HCT116 (cell line): ENCODE results near the gene PPM1D. TPM values are rescaled to one million over a fixed set of nuclear protein-coding genes. Genes with fewer than 3 reads are reported as not detected.
"Not testable (repeated sequence)": the region's sequence is repeated elsewhere in the genome, so short reads cannot be mapped to it uniquely, and the experiment has no call there.

ENCODE experiments used
- ATAC-seq: fragments of 200-7000 bp; cut with Tn5 transposase; 2 replicates; pipeline ENCODE4 v1.9.1; 2020; ENCODE audit warnings: mild to moderate bottlenecking, moderate library complexity
- BruUV-seq: library from RNA; stranded (reverse); fragments of 400-500 nt; replicated peaks from 2 replicates; lab custom pipeline; 2021; lab: Mats Ljungman, UMichigan
- CTCF ChIA-PET: fragments of 300-600 bp; sonication (Branson Sonifier 250); formaldehyde crosslinking; loops from one replicate; lab custom pipeline; 2021; ENCODE audit warnings: antibody characterized with exemption; lab: Charles Lee
- POLR2A ChIA-PET: fragments of 300-600, 350-600 bp; sonication (Branson Sonifier 250); formaldehyde crosslinking; loops from one replicate; lab custom pipeline; 2021; ENCODE audit warnings: antibody characterized with exemption; lab: Charles Lee
- RAD21 ChIA-PET, 2 experiments: fragments of 300-600 bp; sonication (Branson Sonifier 250); formaldehyde crosslinking; loops; one replicate each; lab custom pipeline; 2023; ENCODE audit warnings: low total read pairs in 2 of 2; ENCODE audit not compliant: uncharacterized antibody in 2 of 2, unreplicated experiment in 2 of 2, low non-redundant PET in 1 of 2; lab: Charles Lee
- DNase-seq: peaks from one replicate; pipeline ENCODE4 v3.0.0-alpha.2; 2010; ENCODE audit warnings: low read depth, low spot score
- H2AFZ ChIP-seq: fragments of 200-600 bp; shearing (Covaris generic), sonication (generic); 2 replicates; pipeline ENCODE4 v1.6.1; 2017; ENCODE audit warnings: low read depth, mixed run types, mixed read lengths, antibody characterized with exemption, low read length; ENCODE audit not compliant: poor library complexity, severe bottlenecking
- H3K27ac ChIP-seq: 2 replicates; pipeline ENCODE4 v1.5.1; 2012; ENCODE audit warnings: low read depth, low read length
- H3K27me3 ChIP-seq: fragments of 200-600 bp; sonication (generic); 2 replicates; pipeline ENCODE4 v1.6.1; 2016; ENCODE audit warnings: mixed run types, low read length, mixed read lengths; ENCODE audit not compliant: insufficient read depth
- H3K36me3 ChIP-seq, 2 experiments: fragments of 200-500 bp in 1 of 2; fragments of 200-600 bp in 1 of 2; sonication (Bioruptor generic) in 1 of 2; sonication (generic) in 1 of 2; 2 replicates each; pipeline versions ENCODE4 v1.5.1 to v1.6.1; 2014 to 2016; ENCODE audit warnings: low read length in 2 of 2, inconsistent platforms in 1 of 2, mixed read lengths in 1 of 2, mixed run types in 1 of 2; ENCODE audit not compliant: insufficient read depth in 2 of 2, control insufficient read depth in 1 of 2
- H3K4me1 ChIP-seq, 2 experiments: fragments of 200-600 bp in 1 of 2; sonication (generic) in 1 of 2; 2 replicates each; pipeline versions ENCODE4 v1.5.1 to v1.6.1; 2012 to 2017; ENCODE audit warnings: low read length in 2 of 2, inconsistent platforms in 1 of 2, mild to moderate bottlenecking in 1 of 2, mixed read lengths in 1 of 2, mixed run types in 1 of 2, moderate library complexity in 1 of 2; ENCODE audit not compliant: insufficient read depth in 2 of 2, control insufficient read depth in 1 of 2
- H3K4me2 ChIP-seq: fragments of 200-600 bp; sonication (generic); 2 replicates; pipeline ENCODE4 v1.6.1; 2017; ENCODE audit warnings: mixed run types, low read length, mixed read lengths
- H3K4me3 ChIP-seq, 2 experiments: fragments of 200-600 bp in 1 of 2; sonication (generic) in 1 of 2; replicated peaks in 1 of 2; 2 replicates each; pipeline ENCODE4 v1.5.1; 2011 to 2016; ENCODE audit warnings: low read length in 2 of 2, control low read depth in 1 of 2, low read depth in 1 of 2, mild to moderate bottlenecking in 1 of 2, mixed read lengths in 1 of 2, mixed run types in 1 of 2
- H3K79me2 ChIP-seq: fragments of 200-600 bp; sonication (generic); 2 replicates; pipeline ENCODE4 v1.6.1; 2017; ENCODE audit warnings: mild to moderate bottlenecking, mixed run types, low read length, moderate library complexity, mixed read lengths; ENCODE audit not compliant: insufficient read depth
- H3K9ac ChIP-seq: fragments of 200-600 bp; sonication (generic); 2 replicates; pipeline ENCODE4 v1.6.1; 2016; ENCODE audit warnings: low read length, mixed read lengths
- H3K9me2 ChIP-seq: fragments of 200-600 bp; sonication (generic), shearing (Covaris generic); 2 replicates; pipeline ENCODE4 v1.6.1; 2017; ENCODE audit warnings: mixed run types, mild to moderate bottlenecking, moderate library complexity; ENCODE audit not compliant: insufficient read depth
- H3K9me3 ChIP-seq, 2 experiments: fragments of 200-500 bp in 1 of 2; fragments of 200-600 bp in 1 of 2; sonication (Bioruptor generic) in 1 of 2; sonication (generic) in 1 of 2; 2 replicates each; pipeline ENCODE4 v1.6.1; 2014 to 2017; ENCODE audit warnings: low read length in 2 of 2, mixed read lengths in 2 of 2, inconsistent platforms in 1 of 2, low read depth in 1 of 2, mild to moderate bottlenecking in 1 of 2, mixed run types in 1 of 2, moderate library complexity in 1 of 2; ENCODE audit not compliant: control insufficient read depth in 1 of 2, insufficient read depth in 1 of 2
- H4K20me1 ChIP-seq: fragments of 200-600 bp; sonication (generic), shearing (Covaris generic); 2 replicates; pipeline ENCODE4 v1.6.1; 2017; ENCODE audit warnings: mixed run types, mild to moderate bottlenecking, moderate library complexity; ENCODE audit not compliant: insufficient read depth
- EGR1 ChIP-seq: IDR thresholded peaks from 2 replicates; pipeline ENCODE4 v1.6.1; 2012; ENCODE audit warnings: low read depth
- POLR2AphosphoS5 ChIP-seq: IDR thresholded peaks from 2 replicates; pipeline ENCODE4 v1.6.1; 2011; ENCODE audit warnings: mild to moderate bottlenecking, low read depth, low read length, moderate library complexity
- RAD21 ChIP-seq: IDR thresholded peaks from 2 replicates; pipeline ENCODE4 v1.6.1; 2012; ENCODE audit warnings: low read depth, mild to moderate bottlenecking
- SIN3A ChIP-seq: IDR thresholded peaks from 2 replicates; pipeline ENCODE4 v1.6.1; 2012; ENCODE audit warnings: low read depth
- SP1 ChIP-seq: IDR thresholded peaks from 2 replicates; pipeline ENCODE4 v1.6.1; 2012; ENCODE audit warnings: low read depth
- SRF ChIP-seq: IDR thresholded peaks from 2 replicates; pipeline ENCODE4 v1.6.1; 2012; ENCODE audit warnings: low read depth
- TCF7L2 ChIP-seq: IDR thresholded peaks from 2 replicates; pipeline ENCODE4 v1.7.0; 2011; ENCODE audit warnings: borderline replicate concordance, inconsistent platforms; ENCODE audit not compliant: insufficient read depth, insufficient read length; ENCODE audit errors: extremely low read depth
- ZFX ChIP-seq: fragments of 450-650 bp; IDR thresholded peaks from 2 replicates; pipeline ENCODE4 v1.6.1; 2017
- intact Hi-C: fragments of 100-400 bp; cut with micrococcal nuclease; formaldehyde crosslinking; loops from 2 replicates; pipeline ENCODE4 v1.10.0; 2022
- total RNA-seq: library from RNA; stranded (reverse); gene quantifications from one replicate; pipeline ENCODE4 v1.2.1, GENCODE V29; 2021; ENCODE audit not compliant: unreplicated experiment
- TF ChIP-seq, protein P1 (sequence below): IDR thresholded peaks from 2 replicates; pipeline ENCODE4 v1.6.1; 2011; ENCODE audit warnings: mild to moderate bottlenecking, low read length, moderate library complexity; ENCODE audit not compliant: insufficient replicate concordance; ENCODE audit errors: extremely low read depth

The PPM1D gene
- total RNA-seq, 1 experiment from 2014 or later = 29.1 TPM

DNA sequence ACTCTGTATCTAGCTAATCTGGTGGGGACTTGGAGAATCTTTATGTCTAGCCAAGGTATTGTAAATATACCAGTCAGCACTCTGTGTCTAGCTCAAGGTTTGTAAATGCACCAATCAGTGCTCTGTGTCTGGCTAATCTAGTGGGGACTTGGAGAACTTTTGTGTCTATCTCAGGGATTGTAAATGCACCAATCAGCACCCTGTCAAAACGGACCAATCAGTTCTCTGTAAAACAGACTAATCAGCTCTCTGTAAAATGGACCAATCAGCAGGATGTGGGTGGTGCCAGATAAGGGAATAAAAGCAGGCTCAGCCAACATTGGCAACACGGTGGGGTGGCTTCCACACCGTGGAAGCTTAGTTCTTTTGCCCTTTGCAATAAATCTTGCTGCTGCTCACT lies 14.3 kb downstream of the PPM1D start:
- H3K27me3 ChIP-seq, H3K9me2 ChIP-seq, H4K20me1 ChIP-seq, H2AFZ ChIP-seq, H3K27ac ChIP-seq, H3K36me3 ChIP-seq, H3K4me1 ChIP-seq, H3K9me3 ChIP-seq, DNase-seq, ATAC-seq, RAD21 ChIA-PET, H3K4me2 ChIP-seq, H3K4me3 ChIP-seq, BruUV-seq, intact Hi-C loops, H3K9ac ChIP-seq: not testable (repeated sequence)
- POLR2A ChIA-PET = interaction anchor here (1.0 kb wide), 1 partner anchor 15 kb away, joined by 3 read pairs; the partner anchor contains the start of gene PPM1D
- CTCF ChIA-PET = interaction anchor here (2.2 kb wide), 1 partner anchor 13 kb away, joined by 8 read pairs; no protein-coding TSS in a partner anchor
- H3K79me2 ChIP-seq = peaks cover 93% of the 10 kb centered on the region

DNA sequence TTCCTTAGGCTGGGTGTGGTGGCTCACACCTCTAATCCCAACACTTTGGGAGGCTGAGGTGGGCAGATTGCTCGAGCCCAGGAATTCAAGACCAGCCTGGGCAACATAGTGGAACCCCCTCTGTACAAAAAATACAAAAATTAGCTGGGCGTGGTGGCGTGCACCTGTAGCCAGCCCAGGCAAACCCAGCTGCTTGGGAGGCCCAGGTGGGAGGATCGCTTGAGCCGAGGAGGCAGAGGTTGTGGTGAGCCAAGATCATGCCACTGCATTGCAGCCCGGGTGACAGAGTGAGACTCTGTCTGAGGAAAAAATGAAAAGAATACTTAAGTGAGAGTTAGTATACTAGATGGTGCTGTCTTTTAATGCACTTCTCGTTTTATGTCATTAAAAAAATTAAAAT lies 15.1 kb downstream of the PPM1D start:
- RAD21 ChIA-PET = no interaction called here
- peaks cover 93% of the 10 kb centered on the region for H3K79me2 ChIP-seq
- TF ChIP-seq, protein P1, sequence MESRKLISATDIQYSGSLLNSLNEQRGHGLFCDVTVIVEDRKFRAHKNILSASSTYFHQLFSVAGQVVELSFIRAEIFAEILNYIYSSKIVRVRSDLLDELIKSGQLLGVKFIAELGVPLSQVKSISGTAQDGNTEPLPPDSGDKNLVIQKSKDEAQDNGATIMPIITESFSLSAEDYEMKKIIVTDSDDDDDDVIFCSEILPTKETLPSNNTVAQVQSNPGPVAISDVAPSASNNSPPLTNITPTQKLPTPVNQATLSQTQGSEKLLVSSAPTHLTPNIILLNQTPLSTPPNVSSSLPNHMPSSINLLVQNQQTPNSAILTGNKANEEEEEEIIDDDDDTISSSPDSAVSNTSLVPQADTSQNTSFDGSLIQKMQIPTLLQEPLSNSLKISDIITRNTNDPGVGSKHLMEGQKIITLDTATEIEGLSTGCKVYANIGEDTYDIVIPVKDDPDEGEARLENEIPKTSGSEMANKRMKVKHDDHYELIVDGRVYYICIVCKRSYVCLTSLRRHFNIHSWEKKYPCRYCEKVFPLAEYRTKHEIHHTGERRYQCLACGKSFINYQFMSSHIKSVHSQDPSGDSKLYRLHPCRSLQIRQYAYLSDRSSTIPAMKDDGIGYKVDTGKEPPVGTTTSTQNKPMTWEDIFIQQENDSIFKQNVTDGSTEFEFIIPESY = no peak
- no peak for TF ChIP-seq SRF
- no peak for TF ChIP-seq EGR1
- TF ChIP-seq POLR2AphosphoS5 = no peak
- TF ChIP-seq ZFX = no peak
- TF ChIP-seq RAD21 = no peak
- TF ChIP-seq SIN3A = no peak
- TF ChIP-seq TCF7L2 = no peak
- TF ChIP-seq SP1 = no peak
- TF ChIP-seq, all 23 proteins: peak for 0
- H3K36me3 ChIP-seq = no peaks in the 10 kb centered on the region
- no peaks in the 10 kb centered on the region for H3K27me3 ChIP-seq
- DNase-seq (no peak), ATAC-seq (no peak)
- no peaks in the 10 kb centered on the region for H4K20me1 ChIP-seq
- H3K9ac ChIP-seq = no peak overlapping the region
- H3K9me2 ChIP-seq = no peaks in the 10 kb centered on the region
- H3K27ac ChIP-seq = no peak overlapping the region
- POLR2A ChIA-PET = no interaction called here
- no peak overlapping the region for H2AFZ ChIP-seq
- no peak overlapping the region for H3K4me3 ChIP-seq
- intact Hi-C loops = no loop called here
- H3K9me3 ChIP-seq = no peaks in the 10 kb centered on the region
- no TSS peak for BruUV-seq
- H3K4me1 ChIP-seq = 0 out of 4 replicates have a peak, but pooled peaks cover 0 to 2% of the 10 kb centered on the region in 2 experiments
- no peak overlapping the region for H3K4me2 ChIP-seq
- CTCF ChIA-PET = no interaction called here
